ENCODE data around the gene ANKRD40.

Gene ANKRD40

GRCh38 chr17:50697062-50697461 is 10.7 kb downstream of the ANKRD40 start:
- DNase-seq (ENCODE audit: low read depth), result no peak
- H3K4me3 ChIP-seq (ENCODE audit: low read depth, low read length), result no peak overlapping the region
- TF ChIP-seq CTCF (IDR thresholded peaks at IDR 0.05; ENCODE audit: low read depth, low read length, missing control alignments), result no peak

- no peak for TF ChIP-seq CTCF (IDR thresholded peaks at IDR 0.05; ENCODE audit: low read depth, low read length, missing control alignments)
- DNase-seq (ENCODE audit: low read depth), result no peak
Observed at GRCh38 chr17:50696365-50696879, 11.3 kb downstream of the ANKRD40 start.

GRCh38 chr17:50693036-50693682 is 14.6 kb downstream of the ANKRD40 start:
- no peak overlapping the region for H3K4me3 ChIP-seq (ENCODE audit: low read depth, low read length)
- DNase-seq (ENCODE audit: low read depth), result no peak
- TF ChIP-seq CTCF (IDR thresholded peaks at IDR 0.05; ENCODE audit: low read depth, low read length, missing control alignments), result no peak

More at GRCh38 chr17:50696365-50696879, 11.3 kb downstream of the ANKRD40 start:
- H3K4me3 ChIP-seq (ENCODE audit: low read depth, low read length), result no peak overlapping the region

GRCh38 chr17:50692448-50693035 is 15.2 kb downstream of the ANKRD40 start:
- TF ChIP-seq CTCF (IDR thresholded peaks at IDR 0.05; ENCODE audit: low read depth, low read length, missing control alignments), result no peak
- DNase-seq (ENCODE audit: low read depth), result no peak

GRCh38 chr17:50691550-50692447 is 15.9 kb downstream of the ANKRD40 start:
- DNase-seq (ENCODE audit: low read depth), result no peak
- TF ChIP-seq CTCF (IDR thresholded peaks at IDR 0.05; ENCODE audit: low read depth, low read length, missing control alignments), result no peak

More at GRCh38 chr17:50692448-50693035, 15.2 kb downstream of the ANKRD40 start:
- no peak overlapping the region for H3K4me3 ChIP-seq (ENCODE audit: low read depth, low read length)

GRCh38 chr17:50690887-50691549 is 16.7 kb downstream of the ANKRD40 start:
- no peak for TF ChIP-seq CTCF (IDR thresholded peaks at IDR 0.05; ENCODE audit: low read depth, low read length, missing control alignments)
- no peak overlapping the region for H3K4me3 ChIP-seq (ENCODE audit: low read depth, low read length)
- DNase-seq (ENCODE audit: low read depth), result no peak

More at GRCh38 chr17:50691550-50692447, 15.9 kb downstream of the ANKRD40 start:
- H3K4me3 ChIP-seq (ENCODE audit: low read depth, low read length), result no peak overlapping the region
